OCI-LY3 (cell line): ENCODE measurements around the gene ZNRF1.

ENCODE experiments used
- EZH2phosphoT487 ChIP-seq: fragments of 200-600 bp; shearing (Covaris generic); IDR thresholded peaks from 2 replicates; pipeline ENCODE4 v1.6.1; 2018; ENCODE audit warnings: antibody characterized with exemption, mixed run types, low read depth
- TF ChIP-seq, protein P1 (sequence below): fragments of 200-600, 300-600 bp; sonication (generic); IDR thresholded peaks from 2 replicates; pipeline ENCODE4 v1.5.1; 2014; ENCODE audit warnings: antibody characterized with exemption, low read length, low read depth

DNA sequence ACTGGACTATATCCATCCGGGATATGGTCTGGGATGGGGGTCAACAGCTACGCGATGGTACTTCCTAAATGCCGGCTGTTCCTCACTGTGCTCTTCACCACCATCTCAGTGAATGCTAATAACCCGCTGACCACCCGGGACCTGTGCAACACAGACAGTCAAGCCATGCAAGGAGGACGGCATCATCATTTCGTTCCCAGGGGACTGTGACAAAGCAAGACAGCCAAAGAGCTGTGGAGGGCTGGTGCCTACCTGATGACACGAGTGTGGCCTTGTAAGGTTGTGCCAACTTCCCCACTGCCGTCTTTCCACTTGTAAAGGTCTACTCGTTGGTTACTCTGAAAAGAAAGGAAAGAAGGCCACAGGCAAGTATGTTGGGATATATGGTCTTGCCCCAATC, 47.6 kb upstream of the ZNRF1 start:
- TF ChIP-seq, protein P1, sequence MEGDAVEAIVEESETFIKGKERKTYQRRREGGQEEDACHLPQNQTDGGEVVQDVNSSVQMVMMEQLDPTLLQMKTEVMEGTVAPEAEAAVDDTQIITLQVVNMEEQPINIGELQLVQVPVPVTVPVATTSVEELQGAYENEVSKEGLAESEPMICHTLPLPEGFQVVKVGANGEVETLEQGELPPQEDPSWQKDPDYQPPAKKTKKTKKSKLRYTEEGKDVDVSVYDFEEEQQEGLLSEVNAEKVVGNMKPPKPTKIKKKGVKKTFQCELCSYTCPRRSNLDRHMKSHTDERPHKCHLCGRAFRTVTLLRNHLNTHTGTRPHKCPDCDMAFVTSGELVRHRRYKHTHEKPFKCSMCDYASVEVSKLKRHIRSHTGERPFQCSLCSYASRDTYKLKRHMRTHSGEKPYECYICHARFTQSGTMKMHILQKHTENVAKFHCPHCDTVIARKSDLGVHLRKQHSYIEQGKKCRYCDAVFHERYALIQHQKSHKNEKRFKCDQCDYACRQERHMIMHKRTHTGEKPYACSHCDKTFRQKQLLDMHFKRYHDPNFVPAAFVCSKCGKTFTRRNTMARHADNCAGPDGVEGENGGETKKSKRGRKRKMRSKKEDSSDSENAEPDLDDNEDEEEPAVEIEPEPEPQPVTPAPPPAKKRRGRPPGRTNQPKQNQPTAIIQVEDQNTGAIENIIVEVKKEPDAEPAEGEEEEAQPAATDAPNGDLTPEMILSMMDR, result no peak
- TF ChIP-seq EZH2phosphoT487, result no peak
